Nephron (organoid): ENCODE measurements around the gene ANKLE1.

Source experiments
- H3K27ac Mint-ChIP-seq, 3 experiments: 2 replicates each; pipeline ENCODE4 v1.8.0; 2020; ENCODE audit warnings: mixed read lengths in 3 of 3, mild to moderate bottlenecking in 2 of 3, moderate library complexity in 1 of 3
- H3K27me3 Mint-ChIP-seq: 2 replicates; pipeline ENCODE4 v1.8.0; 2021; ENCODE audit warnings: low read depth, mild to moderate bottlenecking, moderate library complexity, mixed read lengths
- H3K36me3 Mint-ChIP-seq: 2 replicates; pipeline ENCODE4 v1.8.0; 2020; ENCODE audit warnings: low read depth, mixed read lengths
- H3K4me1 Mint-ChIP-seq: 2 replicates; pipeline ENCODE4 v1.8.0; 2020; ENCODE audit warnings: mixed read lengths
- H3K4me3 Mint-ChIP-seq, 3 experiments: 2 replicates each; pipeline ENCODE4 v1.8.0; 2020; ENCODE audit warnings: mild to moderate bottlenecking in 3 of 3, mixed read lengths in 3 of 3, moderate library complexity in 2 of 3
- H3K9me3 Mint-ChIP-seq: 2 replicates; pipeline ENCODE4 v1.8.0; 2020; ENCODE audit warnings: mixed read lengths
- TF ChIP-seq, protein P1 (sequence below), 3 experiments: fragments of 200-600 bp; sonication (generic); IDR thresholded peaks; one replicate each; pipeline ENCODE4 v1.5.0; 2021; ENCODE audit warnings: antibody characterized with exemption in 3 of 3; ENCODE audit not compliant: unreplicated experiment in 3 of 3

Gene ANKLE1

DNA sequence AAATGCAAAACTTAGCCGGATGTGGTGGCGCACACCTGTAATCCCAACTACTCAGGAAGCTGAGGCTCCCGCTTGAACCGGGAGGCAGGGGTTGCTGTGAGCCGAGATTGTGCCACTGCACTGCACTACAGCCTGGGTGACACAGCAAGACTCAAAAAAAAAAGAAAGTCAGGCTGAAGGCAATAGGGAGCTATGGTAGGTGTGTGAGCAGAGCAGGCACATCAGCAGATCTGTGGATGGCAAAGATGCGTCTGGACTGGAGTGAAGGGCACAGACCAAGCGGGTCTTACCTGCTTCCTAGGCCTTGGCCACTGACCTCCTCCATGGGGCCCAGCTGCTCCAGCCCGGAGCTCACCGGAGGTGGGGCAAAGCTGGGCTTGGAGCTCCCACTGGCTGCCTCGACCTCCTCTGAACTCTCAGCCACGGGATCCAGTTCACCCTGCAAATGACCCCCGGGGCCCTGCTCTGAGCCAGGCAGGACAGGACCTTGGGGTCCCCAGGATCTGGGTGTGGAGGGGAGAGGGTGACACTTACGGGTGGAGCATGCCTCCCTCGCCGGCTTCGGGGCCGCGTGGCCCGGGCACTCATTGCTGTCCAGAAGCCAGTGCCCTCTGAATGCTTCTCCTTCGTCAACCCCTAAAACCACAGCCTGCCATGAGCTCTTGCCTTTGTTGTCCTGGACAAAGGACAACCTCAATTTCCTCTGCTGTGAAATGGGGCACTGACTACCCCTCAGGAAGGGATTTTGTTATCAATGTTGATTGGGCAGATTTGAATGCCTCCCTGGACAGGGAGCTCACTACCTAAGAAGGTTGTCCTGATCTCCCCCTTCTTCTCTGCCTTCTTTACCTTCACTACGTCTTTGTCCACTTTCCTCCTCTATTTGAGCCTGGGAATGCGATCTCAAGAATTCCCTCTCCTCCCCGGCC lies 17.7 kb upstream of the ANKLE1 start:
- peak overlapping the region in 1 of 3 experiments; percentile 52 for H3K4me3 Mint-ChIP-seq
- H3K36me3 Mint-ChIP-seq = peaks cover 7% of the 10 kb centered on the region
- H3K27ac Mint-ChIP-seq = peak overlapping the region; percentile 43 to 69 (median 49)
- H3K9me3 Mint-ChIP-seq = no peaks in the 10 kb centered on the region
- TF ChIP-seq, protein P1, sequence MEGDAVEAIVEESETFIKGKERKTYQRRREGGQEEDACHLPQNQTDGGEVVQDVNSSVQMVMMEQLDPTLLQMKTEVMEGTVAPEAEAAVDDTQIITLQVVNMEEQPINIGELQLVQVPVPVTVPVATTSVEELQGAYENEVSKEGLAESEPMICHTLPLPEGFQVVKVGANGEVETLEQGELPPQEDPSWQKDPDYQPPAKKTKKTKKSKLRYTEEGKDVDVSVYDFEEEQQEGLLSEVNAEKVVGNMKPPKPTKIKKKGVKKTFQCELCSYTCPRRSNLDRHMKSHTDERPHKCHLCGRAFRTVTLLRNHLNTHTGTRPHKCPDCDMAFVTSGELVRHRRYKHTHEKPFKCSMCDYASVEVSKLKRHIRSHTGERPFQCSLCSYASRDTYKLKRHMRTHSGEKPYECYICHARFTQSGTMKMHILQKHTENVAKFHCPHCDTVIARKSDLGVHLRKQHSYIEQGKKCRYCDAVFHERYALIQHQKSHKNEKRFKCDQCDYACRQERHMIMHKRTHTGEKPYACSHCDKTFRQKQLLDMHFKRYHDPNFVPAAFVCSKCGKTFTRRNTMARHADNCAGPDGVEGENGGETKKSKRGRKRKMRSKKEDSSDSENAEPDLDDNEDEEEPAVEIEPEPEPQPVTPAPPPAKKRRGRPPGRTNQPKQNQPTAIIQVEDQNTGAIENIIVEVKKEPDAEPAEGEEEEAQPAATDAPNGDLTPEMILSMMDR (IDR thresholded peaks at IDR 0.05; ENCODE audit: unreplicated experiment in 3 of 3) = no peak
- peaks cover 14% of the 10 kb centered on the region for H3K4me1 Mint-ChIP-seq
- H3K27me3 Mint-ChIP-seq = no peaks in the 10 kb centered on the region

DNA sequence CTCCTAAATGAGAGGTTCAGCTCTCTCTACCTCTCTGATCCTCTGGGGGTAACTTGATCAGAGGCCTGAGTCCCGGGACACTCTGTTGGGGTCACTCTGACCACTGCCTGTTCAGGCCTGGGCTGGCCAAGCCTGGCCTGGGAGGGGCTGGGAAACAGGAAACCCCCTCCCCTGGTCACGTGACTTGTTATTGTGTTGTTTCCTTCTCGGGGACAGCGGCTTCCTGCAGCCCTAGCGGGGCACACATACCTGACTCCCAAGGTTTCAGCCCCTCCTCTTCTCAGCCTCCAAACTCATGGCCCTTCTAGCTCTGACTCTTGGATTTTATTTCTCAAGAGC lies 17.1 kb upstream of the ANKLE1 start, which contains the start of gene USHBP1:
USHBP1 (minus strand) TSS at position 105 of the 339 bp plus-strand sequence. CDS start 446 bp downstream, outside the sequence.
- Mint-ChIP-seq H3K27me3 (no peaks in the 10 kb centered on the region), H3K36me3 (peaks cover 7% of the 10 kb centered on the region), H3K27ac (peak within 1 kb of the TSS; percentile 43 to 69 (median 49)), H3K4me1 (peaks cover 14% of the 10 kb centered on the region), H3K4me3 (peak within 1 kb of the TSS in 1 of 3 experiments; percentile 52), H3K9me3 (no peaks in the 10 kb centered on the region)
- TF ChIP-seq, protein P1 (IDR thresholded peaks at IDR 0.05; ENCODE audit: unreplicated experiment in 3 of 3) = no peak

DNA sequence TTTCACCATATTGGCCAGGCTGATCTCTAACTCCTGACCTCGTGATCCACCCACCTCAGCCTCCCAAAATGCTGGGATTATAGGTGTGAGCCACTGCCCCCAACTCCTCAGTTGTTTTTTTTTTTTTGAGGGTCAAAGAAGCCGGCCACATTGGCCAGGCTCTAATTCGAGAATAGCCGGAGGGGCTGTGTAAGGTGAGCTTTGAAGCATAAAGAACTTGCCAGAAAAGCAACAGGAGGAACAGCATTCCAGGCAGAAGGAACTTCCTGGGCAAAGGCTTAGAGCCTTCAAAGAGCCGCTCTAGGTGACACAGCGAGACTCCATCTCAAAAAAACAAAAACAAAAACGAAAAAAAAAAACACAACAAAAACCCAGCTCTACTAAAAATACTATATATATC lies 15.7 kb upstream of the ANKLE1 start:
- no peaks in the 10 kb centered on the region for H3K27me3 Mint-ChIP-seq
- TF ChIP-seq, protein P1 (IDR thresholded peaks at IDR 0.05; ENCODE audit: unreplicated experiment in 3 of 3) = no peak
- peaks cover 13% of the 10 kb centered on the region for H3K36me3 Mint-ChIP-seq
- H3K9me3 Mint-ChIP-seq = no peaks in the 10 kb centered on the region
- no peak overlapping the region for H3K27ac Mint-ChIP-seq
- peaks cover 14% of the 10 kb centered on the region for H3K4me1 Mint-ChIP-seq
- no peak overlapping the region for H3K4me3 Mint-ChIP-seq

DNA sequence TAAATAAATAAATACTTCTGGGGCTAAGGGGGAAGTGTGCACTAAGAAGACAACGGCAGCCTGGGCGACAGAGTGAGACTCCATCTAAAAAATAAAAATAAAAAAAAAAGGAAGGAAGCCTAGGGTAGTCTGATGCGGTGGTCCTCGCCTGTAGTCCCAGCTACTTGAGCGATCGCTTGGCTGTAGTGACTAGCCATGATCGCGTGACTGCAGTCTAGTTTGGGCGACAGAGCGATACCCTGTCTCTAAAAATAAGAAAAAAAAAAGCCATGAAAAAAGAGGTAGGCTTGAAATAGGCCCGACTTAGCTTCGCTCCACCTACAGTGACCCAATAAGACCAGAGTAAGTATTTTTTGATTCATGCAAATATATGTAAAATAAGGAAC lies 15.1 kb upstream of the ANKLE1 start:
- peak overlapping the region; percentile 84 to 86 (median 85) for H3K4me3 Mint-ChIP-seq
- no peaks in the 10 kb centered on the region for H3K9me3 Mint-ChIP-seq

DNA sequence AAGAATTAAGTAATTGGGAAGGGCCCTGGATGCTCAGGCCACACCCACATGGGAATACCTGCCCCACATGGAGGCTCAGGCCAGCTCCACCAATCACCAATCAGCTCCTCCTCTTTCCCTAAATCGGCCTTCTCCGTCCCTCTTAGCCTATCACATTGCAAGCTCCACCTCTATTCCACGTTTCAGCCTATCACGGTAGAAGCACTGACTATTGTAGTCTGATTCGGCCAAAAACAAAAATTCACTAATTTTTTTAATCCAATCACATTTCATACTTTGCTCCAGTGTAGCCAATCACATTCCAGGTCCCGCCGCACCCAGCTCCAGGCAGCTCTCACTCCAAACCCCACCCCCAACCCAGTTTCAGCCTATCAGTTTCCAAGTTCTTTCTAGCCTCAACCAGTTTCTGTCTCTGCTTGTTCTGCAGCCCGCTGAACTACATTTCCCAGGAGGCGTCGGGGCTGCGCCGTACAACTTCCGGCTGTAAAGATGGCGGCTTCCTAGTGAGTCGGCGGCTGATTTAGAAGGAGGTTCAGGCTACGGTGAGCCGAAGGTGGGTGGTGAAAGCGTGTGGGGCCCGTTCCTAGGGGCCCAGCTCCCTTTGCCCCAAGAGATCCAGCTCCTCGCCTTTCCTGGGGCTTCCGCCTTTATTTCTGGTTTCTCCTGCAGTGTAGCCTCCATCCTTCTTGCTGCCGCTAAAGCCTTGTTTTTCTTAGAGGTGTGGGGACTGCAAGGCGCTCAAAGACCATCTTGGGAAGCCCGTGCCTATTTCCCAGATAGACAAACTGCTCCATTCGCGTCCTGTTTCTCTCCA lies 14.5 kb upstream of the ANKLE1 start, which contains the start of gene BABAM1:
BABAM1 (plus strand) TSS at position 469 of the 814 bp plus-strand sequence. CDS start 1,364 bp downstream, outside the sequence.
- no peaks in the 10 kb centered on the region for H3K9me3 Mint-ChIP-seq
- H3K4me1 Mint-ChIP-seq = peaks cover 14% of the 10 kb centered on the region

More for the DNA sequence above, 15.1 kb upstream of the ANKLE1 start:
- Mint-ChIP-seq H3K36me3 (peaks cover 18% of the 10 kb centered on the region), H3K4me1 (peaks cover 14% of the 10 kb centered on the region), H3K27ac (peak overlapping the region; percentile 15 to 74 (median 61)), H3K27me3 (no peaks in the 10 kb centered on the region)
- TF ChIP-seq, protein P1 (IDR thresholded peaks at IDR 0.05; ENCODE audit: unreplicated experiment in 3 of 3) = no peak

More for the DNA sequence above, 14.5 kb upstream of the ANKLE1 start, which contains the start of gene BABAM1:
- Mint-ChIP-seq H3K27ac (peak within 1 kb of the TSS; percentile 15 to 74 (median 61)), H3K36me3 (peaks cover 20% of the 10 kb centered on the region), H3K27me3 (no peaks in the 10 kb centered on the region), H3K4me3 (peak within 1 kb of the TSS; percentile 84 to 86 (median 85))
- TF ChIP-seq, protein P1 (IDR thresholded peaks at IDR 0.05; ENCODE audit: unreplicated experiment in 3 of 3) = no peak
